A172 (cell line): ENCODE data around the gene WFS1. TPM values are rescaled to one million over a fixed set of nuclear protein-coding genes. Genes with fewer than 3 reads are reported as not detected.

ENCODE experiments used
- total RNA-seq: library from RNA; depleted of rRNA; stranded (reverse); fragments of >200 nt; shearing (Covaris generic); gene quantifications from 2 replicates; pipeline ENCODE4 v1.2.3, GENCODE V29; 2014; rRNA removed

The WFS1 gene
- total RNA-seq, 1 experiment from 2014 or later, result 54.2 TPM

Other genes starting within 250 kb of the WFS1 start
- gene JAKMIP1, start 69.3 kb upstream of the WFS1 start, total RNA-seq, result 0.22 and 0.28 TPM in 2 replicates
- 6.7 and 10.6 TPM in 2 replicates for gene PPP2R2C, start 202.8 kb downstream of the WFS1 start, total RNA-seq